ENCODE data around the gene STARD7. TPM values are rescaled to one million over a fixed set of nuclear protein-coding genes. Genes with fewer than 3 reads are reported as not detected.

The STARD7 gene
- total and polyA plus RNA-seq, 9 of the 15 experiments (the other 6 are each of a cell fraction or from before 2014, with no cell fraction given) = 90.9 to 196 (median 145) TPM

DNA sequence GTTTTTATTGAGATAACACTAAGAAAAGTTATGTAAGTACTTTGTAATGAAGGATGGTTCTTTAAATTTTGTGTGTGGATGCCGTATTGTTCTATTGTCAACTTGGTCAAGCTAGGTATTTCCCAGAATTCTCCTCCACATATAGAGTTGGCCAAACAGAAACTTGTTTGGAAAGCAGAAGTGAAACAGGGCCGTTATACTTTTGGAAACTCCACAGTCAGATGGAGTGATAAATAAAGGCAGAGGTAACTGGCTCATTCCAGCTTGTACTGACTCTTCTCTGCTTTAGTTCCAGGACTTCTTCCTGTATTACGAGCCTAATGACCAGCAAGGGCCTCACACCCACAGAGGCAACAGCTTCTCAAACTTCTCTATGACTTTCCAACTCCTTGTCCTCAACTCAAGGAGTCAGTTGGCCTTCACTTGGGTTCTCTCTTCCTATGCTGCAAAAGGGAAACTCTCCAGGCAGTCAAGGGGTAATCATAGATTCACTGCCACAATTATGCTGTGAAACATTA lies 16.4 kb upstream of the STARD7 start (continued):
- TF ChIP-seq, protein P1, sequence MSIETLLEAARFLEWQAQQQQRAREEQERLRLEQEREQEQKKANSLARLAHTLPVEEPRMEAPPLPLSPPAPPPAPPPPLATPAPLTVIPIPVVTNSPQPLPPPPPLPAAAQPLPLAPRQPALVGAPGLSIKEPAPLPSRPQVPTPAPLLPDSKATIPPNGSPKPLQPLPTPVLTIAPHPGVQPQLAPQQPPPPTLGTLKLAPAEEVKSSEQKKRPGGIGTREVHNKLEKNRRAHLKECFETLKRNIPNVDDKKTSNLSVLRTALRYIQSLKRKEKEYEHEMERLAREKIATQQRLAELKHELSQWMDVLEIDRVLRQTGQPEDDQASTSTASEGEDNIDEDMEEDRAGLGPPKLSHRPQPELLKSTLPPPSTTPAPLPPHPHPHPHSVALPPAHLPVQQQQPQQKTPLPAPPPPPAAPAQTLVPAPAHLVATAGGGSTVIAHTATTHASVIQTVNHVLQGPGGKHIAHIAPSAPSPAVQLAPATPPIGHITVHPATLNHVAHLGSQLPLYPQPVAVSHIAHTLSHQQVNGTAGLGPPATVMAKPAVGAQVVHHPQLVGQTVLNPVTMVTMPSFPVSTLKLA (conservative IDR thresholded peaks at IDR 0.05) = no peak
- TF ChIP-seq ZFP1 (CRISPR knock-in tag; IDR thresholded peaks at IDR 0.05) (peak; percentile 53; the same call in 1 of the 2 replicates), RBM17 (IDR thresholded peaks at IDR 0.05; ENCODE audit: borderline replicate concordance, low read depth, low read length) (no peak), SLC30A9 (CRISPR knock-in tag; IDR thresholded peaks at IDR 0.05) (no peak), MAFG (tag; conservative IDR thresholded peaks at IDR 0.05) (no peak), HOXB6 (CRISPR knock-in tag; IDR thresholded peaks at IDR 0.05; ENCODE audit: borderline replicate concordance) (no peak), ZEB2 (IDR thresholded peaks at IDR 0.05) (no peak), RAD51 (IDR thresholded peaks at IDR 0.05; ENCODE audit: borderline replicate concordance, low read depth) (no peak), WHSC1 (IDR thresholded peaks at IDR 0.05; ENCODE audit: low read length) (no peak), FUS (optimal IDR thresholded peaks at IDR 0.05; ENCODE audit: low read depth, low read length) (no peak), ZNF644 (tag; IDR thresholded peaks at IDR 0.05; ENCODE audit: low read depth) (peak; percentile 74; the same call in 1 of the 2 replicates), TBL1XR1 (IDR thresholded peaks at IDR 0.05; ENCODE audit: low read length in 2 of 2) (no peak), TAF1 (IDR thresholded peaks at IDR 0.05; ENCODE audit: control insufficient read depth, extremely low read depth, insufficient read depth, low read length, severe bottlenecking) (no peak), TAL1 (IDR thresholded peaks at IDR 0.05) (no peak), POLR2H (tag; IDR thresholded peaks at IDR 0.05; ENCODE audit: low read depth) (peak; percentile 75), EGR1 (conservative IDR thresholded peaks at IDR 0.05) (no peak), PTBP1 (IDR thresholded peaks at IDR 0.05; ENCODE audit: low read depth, low read length) (no peak), NR3C1 (CRISPR knock-in tag; IDR thresholded peaks at IDR 0.05) (no peak), BRCA1 (IDR thresholded peaks at IDR 0.05) (no peak), BRCA1 (CRISPR knock-in tag; IDR thresholded peaks at IDR 0.05) (no peak)
- TF ChIP-seq, protein P2, sequence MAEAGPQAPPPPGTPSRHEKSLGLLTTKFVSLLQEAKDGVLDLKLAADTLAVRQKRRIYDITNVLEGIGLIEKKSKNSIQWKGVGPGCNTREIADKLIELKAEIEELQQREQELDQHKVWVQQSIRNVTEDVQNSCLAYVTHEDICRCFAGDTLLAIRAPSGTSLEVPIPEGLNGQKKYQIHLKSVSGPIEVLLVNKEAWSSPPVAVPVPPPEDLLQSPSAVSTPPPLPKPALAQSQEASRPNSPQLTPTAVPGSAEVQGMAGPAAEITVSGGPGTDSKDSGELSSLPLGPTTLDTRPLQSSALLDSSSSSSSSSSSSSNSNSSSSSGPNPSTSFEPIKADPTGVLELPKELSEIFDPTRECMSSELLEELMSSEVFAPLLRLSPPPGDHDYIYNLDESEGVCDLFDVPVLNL (CRISPR knock-in tag; IDR thresholded peaks at IDR 0.05; ENCODE audit: low read depth) = no peak
- TF ChIP-seq, protein P3, sequence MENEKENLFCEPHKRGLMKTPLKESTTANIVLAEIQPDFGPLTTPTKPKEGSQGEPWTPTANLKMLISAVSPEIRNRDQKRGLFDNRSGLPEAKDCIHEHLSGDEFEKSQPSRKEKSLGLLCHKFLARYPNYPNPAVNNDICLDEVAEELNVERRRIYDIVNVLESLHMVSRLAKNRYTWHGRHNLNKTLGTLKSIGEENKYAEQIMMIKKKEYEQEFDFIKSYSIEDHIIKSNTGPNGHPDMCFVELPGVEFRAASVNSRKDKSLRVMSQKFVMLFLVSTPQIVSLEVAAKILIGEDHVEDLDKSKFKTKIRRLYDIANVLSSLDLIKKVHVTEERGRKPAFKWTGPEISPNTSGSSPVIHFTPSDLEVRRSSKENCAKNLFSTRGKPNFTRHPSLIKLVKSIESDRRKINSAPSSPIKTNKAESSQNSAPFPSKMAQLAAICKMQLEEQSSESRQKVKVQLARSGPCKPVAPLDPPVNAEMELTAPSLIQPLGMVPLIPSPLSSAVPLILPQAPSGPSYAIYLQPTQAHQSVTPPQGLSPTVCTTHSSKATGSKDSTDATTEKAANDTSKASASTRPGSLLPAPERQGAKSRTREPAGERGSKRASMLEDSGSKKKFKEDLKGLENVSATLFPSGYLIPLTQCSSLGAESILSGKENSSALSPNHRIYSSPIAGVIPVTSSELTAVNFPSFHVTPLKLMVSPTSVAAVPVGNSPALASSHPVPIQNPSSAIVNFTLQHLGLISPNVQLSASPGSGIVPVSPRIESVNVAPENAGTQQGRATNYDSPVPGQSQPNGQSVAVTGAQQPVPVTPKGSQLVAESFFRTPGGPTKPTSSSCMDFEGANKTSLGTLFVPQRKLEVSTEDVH (IDR thresholded peaks at IDR 0.05; ENCODE audit: low read depth, partially characterized antibody) = no peak
- TF ChIP-seq, protein P4, sequence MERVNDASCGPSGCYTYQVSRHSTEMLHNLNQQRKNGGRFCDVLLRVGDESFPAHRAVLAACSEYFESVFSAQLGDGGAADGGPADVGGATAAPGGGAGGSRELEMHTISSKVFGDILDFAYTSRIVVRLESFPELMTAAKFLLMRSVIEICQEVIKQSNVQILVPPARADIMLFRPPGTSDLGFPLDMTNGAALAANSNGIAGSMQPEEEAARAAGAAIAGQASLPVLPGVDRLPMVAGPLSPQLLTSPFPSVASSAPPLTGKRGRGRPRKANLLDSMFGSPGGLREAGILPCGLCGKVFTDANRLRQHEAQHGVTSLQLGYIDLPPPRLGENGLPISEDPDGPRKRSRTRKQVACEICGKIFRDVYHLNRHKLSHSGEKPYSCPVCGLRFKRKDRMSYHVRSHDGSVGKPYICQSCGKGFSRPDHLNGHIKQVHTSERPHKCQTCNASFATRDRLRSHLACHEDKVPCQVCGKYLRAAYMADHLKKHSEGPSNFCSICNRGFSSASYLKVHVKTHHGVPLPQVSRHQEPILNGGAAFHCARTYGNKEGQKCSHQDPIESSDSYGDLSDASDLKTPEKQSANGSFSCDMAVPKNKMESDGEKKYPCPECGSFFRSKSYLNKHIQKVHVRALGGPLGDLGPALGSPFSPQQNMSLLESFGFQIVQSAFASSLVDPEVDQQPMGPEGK (CRISPR knock-in tag; IDR thresholded peaks at IDR 0.05; ENCODE audit: borderline replicate concordance) = no peak

All from K562 (cell line).